Coronary artery (tissue), 2 donors: ENCODE data around the gene ZNF124.
A peak's percentile ranks its signal among the peaks of the same experiment; 100 is the strongest.
"Not testable (repeated sequence)": the region's sequence is repeated elsewhere in the genome, so short reads cannot be mapped to it uniquely, and the experiment has no call there.

Experiments
- DNase-seq: peaks from one replicate; pipeline ENCODE4 v3.0.0-alpha.2; 2017; ENCODE audit warnings: low spot score
- H3K27ac ChIP-seq, 2 donors: fragments of 200-600 bp; sonication (generic); one replicate each; pipeline ENCODE4 v1.5.1; 2016 to 2019
- H3K4me3 ChIP-seq: fragments of 200-600 bp; sonication (generic); 2 replicates; pipeline ENCODE4 v1.5.1; 2016; ENCODE audit warnings: mild to moderate bottlenecking, moderate library complexity
- CTCF ChIP-seq: fragments of 200-600 bp; sonication (generic); IDR thresholded peaks from one replicate; pipeline ENCODE4 v1.5.1; 2019; ENCODE audit warnings: antibody characterized with exemption

Gene ZNF124

GRCh38 chr1:247172996-247173395 lies 1.2 kb upstream of the ZNF124 start:
- Histone ChIP-seq H3K4me3 (no peak overlapping the region), H3K27ac (no peak overlapping the region)
- TF ChIP-seq CTCF, result no peak
- DNase-seq, result no peak

- H3K4me3 ChIP-seq, DNase-seq, H3K27ac ChIP-seq: not testable (repeated sequence)
Measured at GRCh38 chr1:247171443-247171842, 377 bp downstream of the ZNF124 start.

DNA sequence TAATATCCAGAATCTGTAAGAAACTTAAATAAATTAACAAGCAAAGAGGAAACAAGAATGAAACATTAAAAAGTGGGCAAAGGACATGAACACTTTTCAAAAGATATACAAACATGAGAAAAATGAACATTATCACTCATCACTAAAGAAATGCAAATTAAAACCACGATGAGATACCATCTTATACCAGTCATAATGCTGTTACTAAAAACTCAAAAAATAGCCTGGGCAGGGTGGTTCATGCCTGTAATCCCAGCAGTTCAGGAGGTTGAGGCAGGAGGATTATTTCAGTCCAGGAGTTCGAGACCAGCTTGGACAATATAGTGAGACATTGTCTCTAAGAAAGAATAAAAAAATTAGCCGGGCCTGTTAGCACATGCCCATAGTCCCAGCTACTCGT lies 6.1 kb downstream of the ZNF124 start:
- no peak overlapping the region for H3K27ac ChIP-seq

DNA sequence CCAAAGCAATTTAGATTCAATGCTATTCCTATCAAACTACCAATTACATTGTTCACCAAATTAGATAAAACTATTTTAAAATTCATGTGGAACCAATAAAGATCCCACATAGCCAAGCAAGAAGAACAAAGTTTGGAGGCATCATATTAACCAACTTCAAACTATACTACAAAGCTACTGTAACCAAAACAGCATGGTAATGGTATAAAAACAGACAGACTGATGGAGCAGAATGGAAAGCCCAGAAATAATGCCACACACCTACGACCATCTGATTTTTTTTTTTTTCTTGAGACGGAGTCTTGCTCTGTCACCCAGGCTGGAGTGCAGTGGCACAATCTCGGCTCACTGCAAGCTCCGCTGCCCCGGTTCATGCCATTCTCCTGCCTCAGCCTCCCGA lies 7.1 kb downstream of the ZNF124 start:
- Histone ChIP-seq H3K27ac (no peak overlapping the region), H3K4me3 (no peak overlapping the region)
- no peak for TF ChIP-seq CTCF
- no peak for DNase-seq

More for the DNA sequence above, 6.1 kb downstream of the ZNF124 start:
- no peak overlapping the region for H3K4me3 ChIP-seq
- TF ChIP-seq CTCF, result no peak
- DNase-seq, result no peak

DNA sequence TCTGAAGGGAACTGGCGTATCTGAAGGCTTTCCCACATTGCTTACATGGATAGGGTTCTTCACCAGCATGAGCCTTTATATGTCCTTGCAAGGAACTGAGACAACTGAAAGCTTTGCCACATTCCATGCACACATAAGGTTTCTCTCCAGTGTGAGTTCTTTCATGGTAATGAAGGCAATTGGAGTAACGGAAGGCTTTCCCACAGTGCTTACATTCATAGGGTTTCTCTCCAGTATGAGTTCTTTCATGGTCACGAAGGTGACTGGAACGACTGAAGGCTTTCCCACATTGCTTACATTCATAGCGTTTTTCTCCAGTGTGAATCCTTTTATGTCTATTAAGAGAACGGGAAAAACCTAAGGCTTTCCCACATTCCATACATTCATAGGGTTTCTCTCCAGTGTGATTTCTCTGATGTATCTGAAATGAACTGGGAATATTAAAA lies 15.0 kb downstream of the ZNF124 start:
- no peak for TF ChIP-seq CTCF
- H3K4me3 ChIP-seq, result peak overlapping the region; percentile 12
- no peak for DNase-seq
- no peak overlapping the region for H3K27ac ChIP-seq

DNA sequence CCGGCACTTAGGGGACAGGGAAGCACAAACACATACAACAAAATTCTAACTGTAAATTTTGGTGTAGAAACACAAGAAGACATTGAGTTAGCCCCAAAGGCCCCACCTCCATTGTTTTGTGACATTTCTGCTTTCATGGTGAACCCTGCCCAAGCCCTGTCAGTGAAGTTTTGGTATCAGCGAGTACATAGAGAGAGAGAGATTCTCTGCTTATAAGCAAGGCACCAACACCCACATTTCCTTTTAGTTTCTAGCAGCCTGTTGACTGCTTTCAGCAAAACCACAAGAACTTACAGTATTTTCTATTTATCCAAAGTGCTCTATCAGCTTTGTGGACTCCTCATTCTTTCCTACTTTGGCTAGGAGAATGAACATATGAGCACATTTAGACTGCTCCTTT lies 24.0 kb downstream of the ZNF124 start:
- Histone ChIP-seq H3K4me3 (no peak overlapping the region), H3K27ac (no peak overlapping the region)
- TF ChIP-seq CTCF, result no peak
- no peak for DNase-seq

DNA sequence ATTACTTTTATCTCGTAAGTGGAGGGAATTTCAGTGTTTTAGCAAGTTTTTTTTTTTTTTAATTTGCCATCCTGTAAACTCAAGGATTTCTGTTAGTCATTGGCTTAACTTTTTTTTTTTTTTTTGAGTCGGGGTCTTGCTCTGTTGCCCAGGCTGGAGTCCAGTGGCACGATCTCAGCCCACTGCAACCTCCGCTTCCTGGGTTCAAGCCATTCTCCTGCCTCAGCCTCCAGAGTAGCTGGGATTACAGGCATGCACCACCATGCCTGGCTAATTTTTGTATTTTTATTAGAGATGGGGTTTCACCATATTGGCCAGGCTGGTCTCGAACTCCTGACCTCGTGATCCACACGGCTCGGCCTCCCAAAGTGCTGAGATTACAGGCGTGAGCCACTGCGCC lies 24.7 kb downstream of the ZNF124 start:
- DNase-seq, result not testable (repeated sequence)

DNA sequence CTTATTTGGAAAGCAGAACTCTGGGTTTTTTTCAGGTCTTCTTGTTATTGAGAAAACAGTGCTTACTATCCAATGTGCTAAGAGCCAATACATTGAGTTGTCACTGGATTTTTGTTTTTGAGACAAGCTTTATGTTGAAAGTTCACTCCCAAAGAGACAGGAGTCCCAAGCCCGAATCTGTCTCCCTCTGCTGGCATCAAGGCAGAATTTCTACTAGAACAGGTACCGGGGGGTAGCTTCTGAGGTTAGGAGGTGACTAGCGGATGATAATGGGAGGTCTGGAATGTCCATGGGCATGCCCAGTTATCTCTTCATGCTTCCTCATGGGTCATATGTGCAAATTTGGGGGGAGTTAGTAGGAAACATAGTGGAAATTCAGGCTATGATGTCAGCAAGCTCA lies 25.1 kb downstream of the ZNF124 start:
- Histone ChIP-seq H3K27ac (no peak overlapping the region), H3K4me3 (no peak overlapping the region)
- TF ChIP-seq CTCF, result no peak
- no peak for DNase-seq

More for the DNA sequence above, 24.7 kb downstream of the ZNF124 start:
- not testable (repeated sequence) for H3K4me3 ChIP-seq, H3K27ac ChIP-seq
